22Rv1 (cell line): ENCODE data around the gene KRTAP22-1.

Source experiments
- H3K27ac ChIP-seq: fragments of 450-650 bp; 2 replicates; pipeline ENCODE4 v1.5.1; 2017
- CTCF ChIP-seq: fragments of 450-650 bp; IDR thresholded peaks from 2 replicates; pipeline ENCODE4 v1.5.1; 2017; ENCODE audit warnings: mild to moderate bottlenecking
- ZFX ChIP-seq: fragments of 450-650 bp; IDR thresholded peaks from 2 replicates; pipeline ENCODE4 v1.6.1; 2017; ENCODE audit warnings: antibody characterized with exemption, borderline replicate concordance

KRTAP22-1 gene

GRCh38 chr21:30642564-30642963, 41.7 kb downstream of the KRTAP22-1 start, which contains the start of gene KRTAP20-3:
Gene KRTAP20-3, plus strand, starts transcription at chr21:30642864.
- no peak within 1 kb of the TSS for H3K27ac ChIP-seq
- TF ChIP-seq ZFX (no peak), CTCF (no peak)

- TF ChIP-seq CTCF = no peak
- TF ChIP-seq ZFX = no peak
- no peak overlapping the region for H3K27ac ChIP-seq
These were observed 46.1 kb downstream of the KRTAP22-1 start for GRCh38 chr21:30646904-30647414.
